HepG2 (cell line): ENCODE data around the gene BATF3. TPM values are rescaled to one million over a fixed set of nuclear protein-coding genes. Genes with fewer than 3 reads are reported as not detected.
A peak's percentile ranks its signal among the peaks of the same experiment; 100 is the strongest.

ENCODE experiments used
- AHDC1 ChIP-seq: sonication (generic); formaldehyde crosslinking; IDR thresholded peaks from 2 replicates; pipeline ENCODE4 v1.5.1; 2020; ENCODE audit warnings: mild to moderate bottlenecking, missing genetic modification reagents, borderline replicate concordance
- HNRNPL ChIP-seq: fragments of 200-400 bp; formaldehyde crosslinking; IDR thresholded peaks from 2 replicates; pipeline ENCODE4 v1.6.1; 2017; ENCODE audit warnings: mild to moderate bottlenecking, low read depth, low read length
- HNRNPLL ChIP-seq: fragments of 200-400 bp; formaldehyde crosslinking; IDR thresholded peaks from 2 replicates; pipeline ENCODE4 v1.6.1; 2017; ENCODE audit warnings: mild to moderate bottlenecking, low read depth, low read length; ENCODE audit not compliant: poor library complexity, severe bottlenecking
- MYPOP ChIP-seq: sonication (generic); formaldehyde crosslinking; IDR thresholded peaks from 2 replicates; pipeline ENCODE4 v1.8.1; 2023; ENCODE audit warnings: mild to moderate bottlenecking, moderate library complexity, missing genetic modification reagents
- NR2F6 ChIP-seq, 2 experiments: IDR thresholded peaks; 2 replicates each; pipeline ENCODE4 v1.6.1; 2016; ENCODE audit warnings: antibody characterized with exemption in 1 of 2, mild to moderate bottlenecking in 1 of 2
- SIX1 ChIP-seq: sonication (generic); formaldehyde crosslinking; IDR thresholded peaks from 2 replicates; pipeline ENCODE4 v1.4.0; 2020; ENCODE audit warnings: missing genetic modification reagents, borderline replicate concordance
- TRIM22 ChIP-seq: fragments of 450-650 bp; IDR thresholded peaks from 2 replicates; pipeline ENCODE4 v1.6.1; 2017
- TSC22D2 ChIP-seq: sonication (generic); formaldehyde crosslinking; IDR thresholded peaks from 2 replicates; pipeline ENCODE4 v1.5.1; 2020; ENCODE audit warnings: missing genetic modification reagents, mild to moderate bottlenecking, borderline replicate concordance
- USF2 ChIP-seq, 2 experiments: sonication (generic) in 1 of 2; formaldehyde crosslinking in 1 of 2; IDR thresholded peaks; 2 replicates each; pipeline versions ENCODE4 v1.5.1 to v1.6.1; 2011 to 2020; ENCODE audit warnings: borderline replicate concordance in 1 of 2, low read depth in 1 of 2, low read length in 1 of 2, mild to moderate bottlenecking in 1 of 2, missing genetic modification reagents in 1 of 2, moderate library complexity in 1 of 2
- ZNF564 ChIP-seq: sonication (generic); formaldehyde crosslinking; IDR thresholded peaks from 2 replicates; pipeline ENCODE4 v1.8.1; 2023; ENCODE audit warnings: mild to moderate bottlenecking, missing genetic modification reagents
- polyA plus RNA-seq, 8 experiments: library from polyadenylated mRNA; depleted of rRNA in 3 of 8; stranded (reverse) in 7 of 8; unstranded in 1 of 8; fragments of >200 nt; fragmentation: Illumina TruSeq in 4 of 8; extraction: Trizol in 4 of 8; gene quantifications; 2 replicates each; pipeline versions ENCODE4 v1.2.1 to v1.2.3, GENCODE V29; 2011 to 2016; ENCODE audit warnings: low read depth in 4 of 8, missing spikeins in 1 of 8, mixed read lengths in 1 of 8; ENCODE audit not compliant: insufficient read depth in 1 of 8
- total RNA-seq, 5 experiments: library from RNA; depleted of rRNA; stranded (reverse); fragments of >200 nt; fragmentation: Illumina TruSeq; extraction: Trizol; gene quantifications; 2 replicates each; pipeline ENCODE4 v1.2.3, GENCODE V29; 2016; ENCODE audit warnings: low read depth in 1 of 5
- TF ChIP-seq, protein P1 (sequence below): sonication (generic); formaldehyde crosslinking; IDR thresholded peaks from 2 replicates; pipeline ENCODE4 v1.5.0; 2020; ENCODE audit warnings: mild to moderate bottlenecking, missing genetic modification reagents, moderate library complexity

The BATF3 gene
- total and polyA plus RNA-seq, 2 of the 13 experiments (the other 11 are each of a cell fraction or from before 2014, with no cell fraction given), result 0.13 TPM; not detected in 1

- TF ChIP-seq MYPOP (CRISPR knock-in tag) (peak; percentile 80; the same call in 1 of the 2 replicates), SIX1 (CRISPR knock-in tag) (no peak), TSC22D2 (CRISPR knock-in tag) (no peak), AHDC1 (CRISPR knock-in tag) (no peak), TRIM22 (no peak), HNRNPL (0 out of 2 replicates have a peak, but pooled peaks have one; percentile 15), NR2F6 (IDR thresholded peaks at IDR 0.05) (peak; percentile 62), NR2F6 (CRISPR knock-in tag; IDR thresholded peaks at IDR 0.05) (no peak; the same call in 1 of the 2 replicates), ZNF564 (CRISPR knock-in tag) (no peak), HNRNPLL (peak; percentile 54), USF2 (IDR thresholded peaks at IDR 0.05; ENCODE audit: low read depth, low read length) (no peak), USF2 (CRISPR knock-in tag; IDR thresholded peaks at IDR 0.05; ENCODE audit: borderline replicate concordance) (no peak)
- TF ChIP-seq, protein P1, sequence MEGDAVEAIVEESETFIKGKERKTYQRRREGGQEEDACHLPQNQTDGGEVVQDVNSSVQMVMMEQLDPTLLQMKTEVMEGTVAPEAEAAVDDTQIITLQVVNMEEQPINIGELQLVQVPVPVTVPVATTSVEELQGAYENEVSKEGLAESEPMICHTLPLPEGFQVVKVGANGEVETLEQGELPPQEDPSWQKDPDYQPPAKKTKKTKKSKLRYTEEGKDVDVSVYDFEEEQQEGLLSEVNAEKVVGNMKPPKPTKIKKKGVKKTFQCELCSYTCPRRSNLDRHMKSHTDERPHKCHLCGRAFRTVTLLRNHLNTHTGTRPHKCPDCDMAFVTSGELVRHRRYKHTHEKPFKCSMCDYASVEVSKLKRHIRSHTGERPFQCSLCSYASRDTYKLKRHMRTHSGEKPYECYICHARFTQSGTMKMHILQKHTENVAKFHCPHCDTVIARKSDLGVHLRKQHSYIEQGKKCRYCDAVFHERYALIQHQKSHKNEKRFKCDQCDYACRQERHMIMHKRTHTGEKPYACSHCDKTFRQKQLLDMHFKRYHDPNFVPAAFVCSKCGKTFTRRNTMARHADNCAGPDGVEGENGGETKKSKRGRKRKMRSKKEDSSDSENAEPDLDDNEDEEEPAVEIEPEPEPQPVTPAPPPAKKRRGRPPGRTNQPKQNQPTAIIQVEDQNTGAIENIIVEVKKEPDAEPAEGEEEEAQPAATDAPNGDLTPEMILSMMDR (CRISPR knock-in tag), result peak; percentile 40
- TF ChIP-seq, all 625 proteins: peak for 11
These were observed 1.5 kb upstream of the BATF3 start (continued) for GRCh38 chr1:212700892-212701819.
